ENCODE measurements around the gene SLC1A7. TPM values are rescaled to one million over a fixed set of nuclear protein-coding genes. Genes with fewer than 3 reads are reported as not detected.

Gene SLC1A7
- total RNA-seq, 4 donors from 2014 or later, result 0.45 to 3.7 (median 0.84) TPM

- TF ChIP-seq CTCF (IDR thresholded peaks at IDR 0.05), result no peak
- Histone ChIP-seq H3K27me3 (no peaks in the 10 kb centered on the region), H3K4me3 (no peak overlapping the region), H3K9me3 (no peaks in the 10 kb centered on the region), H3K36me3 (peaks cover 0 to 38% (median 5%) of the 10 kb centered on the region in 4 donors), H3K4me1 (peaks cover 0 to 12% (median 10%) of the 10 kb centered on the region in 4 donors), H3K27ac (replicated peaks in 1 of 4) (no peak overlapping the region)
- no peak for DNase-seq (ENCODE audit: extremely low spot score)
- intact Hi-C loops (cut with DNase I), result no loop called here
- WGBS, result 94% methylated on average over 11 of the region's 13 CpGs
Observed at GRCh38 chr1:53077599-53077965, 64.9 kb downstream of the SLC1A7 start.

GRCh38 chr1:53076721-53077598 is 65.5 kb downstream of the SLC1A7 start:
- Histone ChIP-seq H3K9me3 (no peaks in the 10 kb centered on the region), H3K4me3 (no peak overlapping the region), H3K36me3 (peaks cover 0 to 33% (median 3%) of the 10 kb centered on the region in 4 donors), H3K27ac (replicated peaks in 1 of 4) (no peak overlapping the region), H3K27me3 (no peaks in the 10 kb centered on the region), H3K4me1 (peaks cover 0 to 12% (median 10%) of the 10 kb centered on the region in 4 donors)
- intact Hi-C loops (cut with DNase I), result no loop called here
- no peak for DNase-seq (ENCODE audit: extremely low spot score)
- no peak for TF ChIP-seq POLR2A (IDR thresholded peaks at IDR 0.05; ENCODE audit: low read depth)
- no peak for TF ChIP-seq EP300 (IDR thresholded peaks at IDR 0.05)
- no peak for TF ChIP-seq CTCF (IDR thresholded peaks at IDR 0.05)
- TF ChIP-seq POLR2AphosphoS5 (IDR thresholded peaks at IDR 0.05), result no peak
- 92% methylated on average over 9 of the region's 19 CpGs for WGBS

- H3K4me3 ChIP-seq, result no peak overlapping the region
- 99% methylated on average over 5 of the region's 9 CpGs for WGBS
- no peaks in the 10 kb centered on the region for H3K9me3 ChIP-seq
- H3K27me3 ChIP-seq, result no peaks in the 10 kb centered on the region
- no peak for DNase-seq (ENCODE audit: extremely low spot score)
- H3K27ac ChIP-seq (replicated peaks in 1 of 4), result no peak overlapping the region
- TF ChIP-seq POLR2AphosphoS5 (IDR thresholded peaks at IDR 0.05) (no peak), CTCF (IDR thresholded peaks at IDR 0.05) (no peak), EP300 (IDR thresholded peaks at IDR 0.05) (no peak), POLR2A (IDR thresholded peaks at IDR 0.05; ENCODE audit: low read depth) (no peak)
- peaks cover 0 to 25% (median 3%) of the 10 kb centered on the region in 4 donors for H3K36me3 ChIP-seq
- intact Hi-C loops (cut with DNase I), result no loop called here
- peaks cover 0 to 12% (median 10%) of the 10 kb centered on the region in 4 donors for H3K4me1 ChIP-seq
Observed at GRCh38 chr1:53076165-53076564, 66.3 kb downstream of the SLC1A7 start.

GRCh38 chr1:53075761-53076163 is 66.7 kb downstream of the SLC1A7 start:
- H3K27ac ChIP-seq (replicated peaks in 1 of 4), result no peak overlapping the region
- WGBS, result 79% methylated on average over 5 of the region's 8 CpGs
- no peak for DNase-seq (ENCODE audit: extremely low spot score)

More at GRCh38 chr1:53075761-53076163, 66.7 kb downstream of the SLC1A7 start:
- Histone ChIP-seq H3K4me1 (peaks cover 0 to 12% (median 10%) of the 10 kb centered on the region in 4 donors), H3K36me3 (peaks cover 0 to 21% (median 3%) of the 10 kb centered on the region in 4 donors), H3K9me3 (no peaks in the 10 kb centered on the region), H3K4me3 (no peak overlapping the region), H3K27me3 (no peaks in the 10 kb centered on the region)
- TF ChIP-seq CTCF (IDR thresholded peaks at IDR 0.05) (no peak), EP300 (IDR thresholded peaks at IDR 0.05) (no peak), POLR2A (IDR thresholded peaks at IDR 0.05; ENCODE audit: low read depth) (no peak)
- intact Hi-C loops (cut with DNase I), result no loop called here

Measured in esophagus muscularis mucosa (tissue), 4 donors.